Activated CD4-positive, alpha-beta T cell treated with anti-CD3 and anti-CD28 coated beads, Interleukin-2, amount 50 U/mL, for 16 hours (primary cell): ENCODE results near the gene QRICH1.

Source experiments
- DNase-seq: peaks from one replicate; pipeline ENCODE4 v3.0.0-alpha.2; 2020

QRICH1 gene

DNA sequence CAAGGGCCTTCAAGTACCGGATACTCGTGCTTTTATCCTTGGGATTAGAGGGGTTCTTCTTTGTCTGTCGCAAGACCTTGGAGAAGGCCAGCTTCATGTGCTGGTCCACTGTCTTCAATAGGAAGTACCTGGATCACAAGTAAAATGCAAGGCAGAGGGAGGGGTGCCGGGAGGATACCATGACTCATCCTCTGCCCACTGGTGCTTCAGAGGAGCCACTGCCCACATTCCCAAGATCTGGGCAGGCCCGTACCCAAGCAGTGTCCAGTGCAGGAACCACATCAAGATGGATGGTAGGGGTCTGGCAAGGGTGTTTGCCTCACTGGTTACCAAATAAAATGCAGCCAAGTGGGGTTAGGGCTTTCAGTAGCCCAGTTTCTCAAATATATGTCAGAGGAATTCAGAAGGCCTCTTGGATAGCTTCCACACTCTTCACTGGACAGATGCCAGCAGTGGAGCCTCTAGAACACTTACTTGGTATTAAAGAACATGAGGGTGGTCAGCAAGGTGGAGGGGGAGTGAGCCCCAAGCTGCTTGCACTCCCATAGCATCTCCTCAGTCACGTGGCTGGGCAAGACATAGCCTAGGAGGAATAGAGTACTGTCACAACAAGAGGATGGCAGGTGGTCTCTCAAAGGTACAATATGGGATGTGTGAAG is 61.1 kb downstream of the QRICH1 start:
- no peak for DNase-seq

DNA sequence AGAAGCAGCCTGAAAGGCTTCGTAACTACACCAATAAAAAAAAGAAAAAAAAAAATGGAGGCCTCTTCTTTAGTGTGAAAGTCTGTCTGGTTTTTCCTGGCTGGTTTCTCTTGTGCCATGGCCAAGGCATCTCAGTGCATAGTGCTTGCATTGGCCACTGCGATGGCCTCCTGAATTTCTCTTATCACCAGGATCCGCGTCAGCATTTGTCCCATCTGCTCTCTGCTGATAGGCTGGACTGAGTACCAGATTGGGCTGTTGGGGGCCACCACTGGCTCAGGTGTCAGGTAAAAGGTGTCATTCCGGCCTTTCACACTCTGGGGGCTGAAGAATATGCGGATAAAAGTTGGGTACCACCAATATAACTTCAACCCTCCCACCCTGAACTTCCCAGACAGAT is 63.5 kb downstream of the QRICH1 start:
- no peak for DNase-seq

DNA sequence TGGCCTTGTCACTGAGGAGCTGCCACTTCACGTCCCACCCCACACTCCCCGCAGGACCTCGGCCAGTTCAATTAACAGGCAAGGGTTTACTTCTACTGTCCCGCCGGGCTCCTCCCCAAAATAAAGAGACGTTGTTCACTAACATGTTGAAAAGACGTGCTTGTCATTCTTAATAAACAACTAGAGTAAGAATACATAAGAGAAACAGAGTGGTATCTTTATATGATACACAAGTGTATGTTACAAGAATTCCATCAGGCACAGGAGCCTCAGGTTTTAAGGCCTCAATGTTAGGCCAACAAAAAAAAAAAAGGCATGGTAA is 64.3 kb downstream of the QRICH1 start:
- DNase-seq, result no peak

DNA sequence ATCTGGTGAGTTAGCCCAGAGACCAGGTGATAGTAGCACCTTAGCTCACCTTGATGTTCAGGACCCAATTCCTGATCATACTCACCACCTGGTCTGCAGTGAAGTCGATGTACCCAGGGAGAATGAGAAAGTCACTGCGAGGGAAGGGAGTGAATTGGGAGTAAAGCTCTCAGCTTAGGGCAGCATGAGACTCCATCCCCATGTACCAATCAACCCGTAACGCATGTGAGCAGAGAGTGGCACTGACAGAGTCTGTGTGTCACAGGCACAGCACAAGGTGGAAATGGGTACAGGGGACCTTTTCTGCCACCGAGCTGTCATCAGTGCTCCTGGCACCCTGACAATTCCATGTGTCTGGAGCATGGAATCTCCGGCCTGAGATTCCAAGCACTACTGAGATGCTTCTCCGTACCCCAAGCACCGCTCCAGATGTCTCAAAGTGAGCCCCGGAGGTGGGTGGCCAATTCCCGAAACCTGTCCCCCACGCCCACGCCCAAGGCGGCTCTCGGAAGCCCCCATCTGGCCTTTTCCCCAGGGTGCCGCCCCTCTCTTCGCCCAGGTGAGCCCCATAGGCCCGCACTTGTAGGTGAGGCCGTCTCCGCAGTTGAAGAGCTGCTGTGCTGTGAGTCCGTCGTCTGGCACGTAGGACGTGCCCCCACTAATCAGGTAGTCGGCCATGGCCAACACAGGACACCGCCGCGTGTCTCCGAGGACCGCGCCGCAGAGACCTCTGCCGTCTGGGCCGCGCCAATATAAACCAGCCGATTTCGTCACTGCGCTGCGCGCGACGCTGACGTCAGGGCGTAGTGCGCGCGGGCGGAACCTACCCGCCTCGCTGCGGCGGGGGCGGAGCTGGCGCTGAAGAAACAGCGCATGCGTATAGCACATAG is 65.0 kb downstream of the QRICH1 start, which contains the start of gene IMPDH2:
IMPDH2 (minus strand) TSS at position 726 of the 890 bp plus-strand sequence; CDS start at position 678, 48 bp downstream.
- DNase-seq, result peak; percentile 96

DNA sequence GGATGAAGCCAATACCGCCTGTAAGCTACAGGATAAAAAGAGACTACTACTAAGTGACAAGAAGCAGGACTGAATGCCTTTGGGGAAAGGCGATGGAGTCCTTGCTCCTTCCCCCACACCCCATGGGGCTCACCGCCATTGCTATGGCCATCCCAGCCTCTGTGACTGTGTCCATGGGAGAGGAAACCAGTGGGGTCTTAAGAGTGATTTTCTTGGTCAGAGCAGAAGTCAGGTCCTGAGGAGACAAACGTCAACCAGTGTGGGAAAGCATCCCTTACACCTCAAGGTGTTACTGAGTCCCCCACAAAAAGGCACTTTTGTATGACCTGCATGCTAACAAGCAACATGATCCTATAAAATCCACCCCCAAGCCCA is 65.6 kb downstream of the QRICH1 start:
- no peak for DNase-seq

DNA sequence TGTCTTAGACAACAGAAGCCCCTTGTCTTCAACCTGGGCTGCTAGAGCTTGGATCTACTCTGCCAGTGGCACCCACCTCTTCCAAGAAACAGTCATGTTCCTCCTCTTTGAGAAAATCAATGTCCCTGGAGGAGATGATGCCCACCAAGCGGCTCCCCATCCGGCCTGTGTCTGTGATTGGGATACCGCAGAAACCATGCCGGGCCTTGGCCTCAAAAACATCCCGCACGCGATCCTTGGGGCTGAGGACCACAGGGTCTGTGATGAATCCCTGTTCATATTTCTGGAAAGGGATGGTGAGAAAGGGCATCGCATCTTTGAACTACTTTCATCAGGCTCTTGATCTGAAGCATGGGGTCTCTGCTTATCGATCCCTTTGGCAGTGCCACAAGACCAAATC is 66.2 kb downstream of the QRICH1 start:
- no peak for DNase-seq

DNA sequence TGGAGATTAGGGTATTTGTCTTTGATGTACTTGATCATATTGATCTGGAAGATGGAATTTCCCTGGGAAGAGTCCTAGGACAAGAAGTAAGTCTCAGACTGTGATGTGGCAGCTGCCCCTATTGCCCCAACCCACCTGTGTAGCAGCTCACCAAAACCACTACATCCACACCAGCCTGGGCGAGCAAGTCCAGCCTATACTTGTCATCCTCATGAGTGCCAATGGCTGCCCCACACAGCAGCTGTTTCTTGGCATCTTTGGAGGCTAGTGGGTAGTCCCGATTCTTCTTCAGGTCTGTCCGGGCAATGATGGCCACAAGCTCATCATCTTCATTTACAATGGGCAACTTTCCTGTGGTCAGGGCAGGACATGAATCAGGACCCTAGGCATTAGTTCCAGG is 67.3 kb downstream of the QRICH1 start:
- DNase-seq, result no peak

DNA sequence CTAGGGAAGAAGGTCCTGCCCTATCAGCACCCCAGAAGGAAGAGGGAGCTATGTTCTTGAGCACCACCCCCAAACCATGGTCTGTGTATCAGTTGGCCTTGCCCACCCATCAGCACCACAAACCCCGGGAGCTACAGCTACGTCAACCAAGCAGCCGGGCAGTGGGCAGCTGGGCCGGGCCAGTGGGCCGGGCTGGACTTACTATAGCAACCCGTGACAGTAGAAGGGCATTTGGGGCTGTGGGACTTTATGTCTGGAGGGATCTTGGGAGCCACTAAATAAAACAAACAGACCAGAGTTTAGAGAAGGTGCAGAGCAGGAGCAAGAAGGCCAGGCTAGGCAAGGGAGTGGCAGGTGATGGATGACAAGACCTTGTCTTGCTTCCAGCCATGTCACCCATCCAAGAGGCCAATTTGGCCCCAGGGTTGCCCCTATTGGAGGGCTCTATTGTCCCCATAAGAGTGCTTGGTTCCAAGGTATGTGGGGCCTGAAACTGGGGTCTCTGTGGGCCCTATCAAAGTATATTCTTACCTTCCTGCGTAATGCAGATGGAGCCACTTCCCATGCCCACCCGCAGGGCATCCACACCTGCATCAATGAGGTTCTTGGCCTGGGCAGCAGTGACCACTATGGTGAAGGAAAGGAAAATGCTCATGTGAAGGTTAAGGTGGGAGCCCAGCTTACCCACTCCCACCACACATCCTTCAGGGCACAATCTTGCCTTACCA is 67.9 kb downstream of the QRICH1 start:
- no peak for DNase-seq

DNA sequence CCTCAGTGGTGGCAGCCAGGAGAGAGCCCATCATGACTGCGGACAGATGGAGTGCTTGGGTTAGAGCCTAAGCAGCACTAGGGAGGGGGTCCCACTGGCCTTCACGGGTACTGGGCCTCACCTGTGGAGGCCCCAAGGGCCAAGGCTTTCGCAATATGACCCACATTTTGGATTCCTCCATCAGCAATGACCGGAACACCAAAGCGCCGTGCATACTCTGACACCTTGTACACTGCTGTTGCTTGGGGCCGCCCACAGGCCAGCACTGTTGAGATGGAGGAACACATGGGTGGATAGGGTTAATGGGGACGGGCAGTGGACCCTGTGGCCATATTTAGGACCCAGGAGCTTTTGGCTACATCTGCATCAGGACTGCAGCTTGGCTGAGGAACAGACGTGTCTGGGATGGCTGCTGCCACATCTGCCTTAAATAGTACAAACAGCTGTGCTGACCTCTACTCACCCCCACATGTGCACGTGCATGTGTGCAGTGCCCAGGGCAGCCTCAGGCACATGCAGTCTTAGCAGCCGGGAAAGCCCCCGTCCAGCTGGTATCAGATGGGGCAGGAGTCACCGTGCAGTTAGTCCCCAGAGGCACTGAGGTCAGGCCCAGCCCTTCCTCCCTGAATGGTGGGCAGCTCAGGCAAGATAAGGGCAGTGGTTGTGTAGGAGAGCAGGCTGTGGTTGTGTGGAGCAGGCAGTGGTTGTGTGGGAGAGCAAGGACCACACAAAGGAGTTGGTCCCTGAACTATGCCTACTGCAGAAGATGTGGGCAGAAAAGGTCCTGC is 68.7 kb downstream of the QRICH1 start:
- DNase-seq, result no peak

DNA sequence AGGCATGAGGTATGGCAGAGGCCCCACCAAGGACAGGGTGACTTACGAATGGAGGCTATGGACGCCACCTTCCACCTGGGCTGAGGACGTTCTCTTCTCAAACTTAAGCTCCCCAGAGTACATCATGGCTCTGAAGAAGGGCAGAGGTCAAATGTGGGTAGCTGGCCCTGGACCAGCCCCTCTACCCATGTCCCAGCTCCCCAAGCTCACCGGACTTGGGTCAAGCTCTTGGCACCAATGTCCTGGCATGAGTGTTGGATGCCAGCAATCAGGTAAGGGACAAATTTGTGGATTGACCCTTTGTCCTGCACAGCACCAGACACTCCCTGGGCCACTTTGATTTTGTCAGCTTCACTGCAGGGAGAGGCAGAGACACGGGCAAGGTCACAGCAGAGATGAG is 69.4 kb downstream of the QRICH1 start:
- DNase-seq, result no peak

DNA sequence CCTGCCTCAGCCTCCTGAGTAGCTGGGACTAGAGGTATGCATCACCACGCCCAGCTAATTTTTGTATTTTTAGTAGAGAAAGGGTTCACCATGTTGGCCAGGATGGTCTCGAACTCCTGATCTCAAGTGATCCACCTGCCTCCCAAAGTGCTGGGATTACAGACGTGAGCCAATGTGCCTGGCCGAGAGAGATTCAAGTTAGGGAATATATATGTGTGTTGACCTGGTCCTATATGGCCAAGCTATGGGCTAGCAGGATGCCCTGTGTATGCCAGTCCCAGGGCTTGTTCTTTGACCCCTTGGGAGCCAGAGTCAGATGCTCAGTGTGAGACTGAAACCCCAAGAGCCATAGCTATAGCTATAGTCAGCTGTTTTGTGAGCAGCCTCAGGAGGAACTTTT is 70.1 kb downstream of the QRICH1 start:
- DNase-seq, result no peak

DNA sequence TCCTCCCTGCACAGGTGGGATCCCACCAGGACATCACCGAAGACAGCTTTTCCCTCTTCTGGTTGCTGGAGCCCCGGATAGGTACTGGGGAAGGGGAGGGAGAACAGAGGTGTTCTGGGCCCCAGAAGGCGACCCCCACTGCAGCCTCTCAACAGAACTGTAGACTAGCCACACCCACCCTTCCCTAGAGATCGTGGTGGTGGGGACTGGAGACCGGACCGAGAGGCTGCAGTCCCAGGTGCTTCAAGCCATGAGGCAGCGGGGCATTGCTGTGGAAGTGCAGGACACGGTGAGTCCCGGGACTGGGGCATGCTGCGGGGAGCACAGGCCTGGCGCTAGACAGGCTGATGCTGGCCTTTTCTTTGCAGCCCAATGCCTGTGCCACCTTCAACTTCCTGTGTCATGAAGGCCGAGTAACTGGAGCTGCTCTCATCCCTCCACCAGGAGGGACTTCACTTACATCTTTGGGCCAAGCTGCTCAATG is 71.1 kb downstream of the QRICH1 start:
- peak; percentile 34 for DNase-seq

DNA sequence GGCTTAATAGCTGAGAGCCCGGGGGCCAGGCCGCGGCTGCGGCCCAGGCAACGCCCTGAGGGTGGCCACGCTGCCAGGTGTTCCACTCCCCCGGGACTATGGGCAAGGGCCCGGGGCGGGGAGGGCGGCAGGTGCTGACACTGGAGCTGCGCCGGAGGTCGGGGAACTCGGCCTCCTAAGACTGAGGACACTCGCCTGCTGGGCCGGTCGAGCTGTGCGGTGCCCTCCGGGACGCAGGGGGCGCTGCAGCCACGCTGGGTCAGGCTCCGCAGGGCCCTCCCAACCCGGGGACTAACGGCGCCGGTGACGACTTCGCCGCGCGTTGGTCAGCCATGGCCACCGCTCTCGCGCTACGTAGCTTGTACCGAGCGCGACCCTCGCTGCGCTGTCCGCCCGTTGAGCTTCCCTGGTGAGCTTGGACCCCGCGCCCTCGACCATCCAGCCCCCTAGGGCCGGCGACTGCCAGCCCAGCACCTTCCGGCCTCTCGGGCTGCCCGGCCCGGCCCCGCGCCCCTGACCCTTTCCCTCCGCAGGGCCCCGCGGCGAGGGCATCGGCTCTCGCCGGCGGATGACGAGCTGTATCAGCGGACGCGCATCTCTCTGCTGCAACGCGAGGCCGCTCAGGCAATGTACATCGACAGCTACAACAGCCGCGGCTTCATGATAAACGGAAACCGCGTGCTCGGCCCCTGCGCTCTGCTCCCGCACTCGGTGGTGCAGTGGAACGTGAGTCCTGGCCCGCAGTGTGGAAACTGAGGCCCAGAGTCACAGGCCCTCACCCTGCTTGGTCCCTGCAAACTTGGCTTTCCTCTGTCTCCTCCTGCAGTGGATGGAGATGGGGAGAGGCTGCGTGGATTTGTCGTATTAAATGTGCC is 71.8 kb downstream of the QRICH1 start, which contains the start of gene NDUFAF3:
NDUFAF3 (plus strand) TSS at position 309 of the 875 bp plus-strand sequence; CDS start at position 333, 24 bp downstream.
- DNase-seq, result peak; percentile 94

DNA sequence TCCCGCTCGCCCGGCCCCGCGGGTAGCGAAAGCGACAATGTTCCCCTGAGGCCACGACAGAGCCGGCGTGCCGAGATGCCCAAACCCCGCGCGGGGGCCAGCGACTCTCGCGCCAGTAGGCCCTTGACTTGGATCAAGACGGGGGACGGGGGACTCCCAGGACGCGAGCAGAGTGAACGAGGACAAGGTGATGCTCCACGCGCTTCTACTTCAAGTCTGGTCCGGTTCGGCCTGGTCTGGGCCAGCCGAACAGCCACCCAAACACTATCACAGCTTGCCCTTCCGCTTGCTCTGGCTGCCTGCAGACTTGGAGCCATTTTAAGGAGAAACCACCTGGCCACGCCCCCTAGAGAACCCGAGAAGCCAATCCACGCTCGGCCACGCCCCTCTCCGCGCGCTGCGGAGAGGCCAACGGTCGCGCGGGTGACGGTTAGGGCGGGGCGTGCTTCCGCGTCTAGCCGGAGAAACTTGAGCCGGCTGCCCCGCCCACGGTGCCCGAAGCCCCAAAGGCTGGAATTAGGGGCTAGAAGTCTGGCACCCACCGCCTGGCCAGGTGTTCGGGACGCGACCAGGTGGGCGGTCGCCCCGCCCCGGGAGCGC is 72.6 kb downstream of the QRICH1 start:
- peak; percentile 99 for DNase-seq

DNA sequence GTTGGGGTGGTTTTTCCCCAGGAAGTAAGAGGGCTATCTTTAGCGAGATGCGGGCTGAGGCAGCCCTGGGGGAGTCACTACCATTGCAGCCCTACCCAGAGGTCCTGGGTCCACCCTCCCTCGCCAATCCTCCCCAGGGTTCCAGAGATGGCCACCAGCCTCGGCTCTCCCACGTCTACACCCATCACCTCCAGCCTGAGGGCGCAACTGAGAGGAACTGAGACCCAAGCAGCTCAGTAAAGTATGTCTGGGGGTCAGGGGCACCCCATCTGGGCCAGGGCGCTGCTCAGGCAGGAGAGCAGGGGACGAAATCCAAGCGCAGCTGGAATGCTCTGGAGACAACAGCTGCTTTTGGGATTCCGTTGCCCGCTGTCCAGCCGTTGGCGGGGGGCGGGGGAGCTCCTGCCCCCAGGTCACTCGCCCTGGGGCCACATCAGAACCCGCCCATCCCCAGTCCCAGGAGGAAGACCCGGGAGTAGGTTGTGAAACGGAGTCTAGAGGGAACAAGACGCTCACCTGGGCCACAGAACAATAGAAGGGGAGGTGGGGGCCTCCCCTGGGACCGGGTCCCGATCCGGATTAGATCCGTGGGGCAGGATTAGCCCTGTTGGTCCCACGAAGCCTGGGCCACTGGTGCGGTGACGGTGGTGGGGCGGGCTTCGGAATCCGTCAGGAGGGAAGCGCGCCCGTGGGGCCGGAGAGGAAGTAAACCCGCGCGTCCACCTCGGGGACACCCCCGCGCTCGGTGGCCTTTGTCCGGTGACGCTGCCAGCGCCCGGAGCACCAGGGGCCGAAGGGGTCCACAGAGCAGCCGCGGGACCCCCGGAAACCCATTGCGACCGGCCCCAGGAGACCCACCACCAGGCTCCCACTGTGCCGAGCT is 73.3 kb downstream of the QRICH1 start:
- peak; percentile 56 for DNase-seq

DNA sequence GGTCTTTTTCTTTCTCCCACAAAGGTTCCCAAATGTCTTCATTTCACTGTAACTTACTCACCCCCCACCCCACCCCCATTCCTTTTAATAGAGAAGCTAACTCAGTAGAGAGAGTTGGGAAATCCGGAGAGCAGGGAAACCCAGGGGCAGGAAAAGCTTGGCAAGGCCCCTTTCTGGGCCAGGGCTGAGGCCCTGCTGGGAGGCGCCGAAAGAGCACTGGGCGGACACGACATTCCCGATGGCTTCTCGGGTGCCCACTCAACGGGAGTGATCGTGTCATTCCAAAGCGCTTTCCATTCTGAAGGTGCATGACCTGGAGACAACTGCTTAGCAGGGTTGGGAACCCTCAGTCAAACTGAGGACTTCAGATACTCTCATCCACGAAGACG is 73.9 kb downstream of the QRICH1 start:
- DNase-seq, result no peak

DNA sequence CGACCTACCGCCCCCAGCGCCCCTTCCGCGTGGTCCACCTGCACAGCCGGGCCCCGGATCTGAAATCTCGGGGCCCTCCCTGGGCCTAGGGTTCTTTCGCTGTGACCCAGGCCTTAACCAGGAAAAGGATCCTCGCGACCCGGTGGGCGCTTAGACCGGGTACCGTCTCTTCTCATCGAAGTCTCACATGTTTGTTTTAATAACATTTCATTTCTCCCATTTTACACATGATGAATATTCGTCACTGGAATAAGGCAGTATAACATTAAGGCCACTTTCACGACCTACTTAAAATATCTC is 75.2 kb downstream of the QRICH1 start:
- DNase-seq, result no peak

DNA sequence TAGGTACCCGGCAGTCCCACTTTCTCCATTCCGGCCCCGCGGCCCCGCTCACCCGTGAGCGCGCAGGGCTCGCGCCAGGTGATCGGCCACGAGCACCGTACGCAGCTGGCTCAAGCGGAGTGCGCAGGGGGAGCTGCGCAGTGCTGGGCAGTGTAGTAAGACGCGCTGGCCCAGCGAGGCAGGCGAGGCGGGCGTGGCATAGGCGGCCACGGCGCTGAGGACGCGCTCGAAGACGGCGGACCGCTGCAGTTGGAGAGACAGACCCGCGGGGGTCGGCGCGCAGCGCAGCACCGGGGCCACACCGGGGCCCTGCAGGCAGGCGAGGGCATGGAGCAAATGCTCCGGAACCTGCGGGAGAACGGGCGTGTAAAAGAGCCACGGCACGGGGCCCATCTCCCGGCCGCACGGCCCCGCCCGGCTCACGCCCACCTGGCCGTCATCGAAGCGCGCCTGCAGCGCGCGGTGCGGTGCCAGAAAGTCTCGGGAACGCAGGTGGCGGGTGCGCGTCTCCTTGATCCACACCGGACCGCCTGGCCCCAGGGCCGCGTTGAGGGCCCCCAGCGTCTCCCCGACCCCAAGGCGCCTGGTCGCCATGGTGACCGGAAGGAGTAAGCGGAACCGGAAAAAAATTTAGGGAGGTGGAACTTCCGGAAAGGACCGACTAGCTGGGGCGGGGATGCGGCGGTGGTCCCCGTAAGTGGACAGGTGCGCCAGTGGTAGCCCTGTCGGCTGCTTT is 75.7 kb downstream of the QRICH1 start, which contains the start of gene DALRD3:
DALRD3 (minus strand) TSS at position 610 of the 736 bp plus-strand sequence; CDS start at position 594, 16 bp downstream.
- peak; percentile 76 for DNase-seq

DNA sequence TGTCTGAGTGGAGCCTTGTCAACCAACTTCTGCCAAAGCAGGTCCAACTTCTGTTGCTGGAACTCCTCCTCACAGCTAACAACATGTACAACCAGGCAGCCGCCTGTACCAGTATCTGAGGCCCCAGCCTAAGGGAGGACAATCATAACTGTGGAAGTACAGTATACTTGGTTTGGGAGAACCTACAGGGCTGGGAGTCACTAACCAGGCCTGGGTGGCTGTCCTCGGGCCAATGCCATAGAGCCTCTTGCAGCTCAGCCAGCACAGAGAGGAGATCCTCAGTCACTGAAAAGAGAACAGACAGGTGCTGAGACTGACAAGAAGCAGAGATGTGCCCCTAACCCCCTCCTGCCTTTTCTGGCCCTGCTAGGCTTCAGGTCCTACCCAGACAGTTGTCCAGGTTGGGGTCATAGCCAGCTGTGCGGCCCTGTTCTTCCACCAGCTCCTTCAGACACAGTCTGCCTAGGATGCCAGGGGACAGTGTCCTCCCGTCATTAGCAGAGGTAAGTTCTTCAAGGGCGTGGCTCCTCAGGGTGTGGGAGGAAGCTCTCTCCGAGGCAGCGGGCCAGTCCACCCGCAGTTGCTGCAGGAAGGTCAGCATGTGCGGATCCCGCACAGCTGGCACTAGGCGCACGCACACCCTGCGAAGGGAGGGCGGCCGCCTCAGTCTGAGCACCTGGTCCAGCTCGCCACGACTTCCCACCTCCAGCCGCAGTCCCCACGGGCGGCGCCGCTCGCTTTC is 76.5 kb downstream of the QRICH1 start:
- no peak for DNase-seq
